ENCODE results near the gene PARVB.

PARVB gene

GRCh38 chr22:44136112-44136511, 112.0 kb downstream of the PARVB start:
- TF ChIP-seq, protein P1, sequence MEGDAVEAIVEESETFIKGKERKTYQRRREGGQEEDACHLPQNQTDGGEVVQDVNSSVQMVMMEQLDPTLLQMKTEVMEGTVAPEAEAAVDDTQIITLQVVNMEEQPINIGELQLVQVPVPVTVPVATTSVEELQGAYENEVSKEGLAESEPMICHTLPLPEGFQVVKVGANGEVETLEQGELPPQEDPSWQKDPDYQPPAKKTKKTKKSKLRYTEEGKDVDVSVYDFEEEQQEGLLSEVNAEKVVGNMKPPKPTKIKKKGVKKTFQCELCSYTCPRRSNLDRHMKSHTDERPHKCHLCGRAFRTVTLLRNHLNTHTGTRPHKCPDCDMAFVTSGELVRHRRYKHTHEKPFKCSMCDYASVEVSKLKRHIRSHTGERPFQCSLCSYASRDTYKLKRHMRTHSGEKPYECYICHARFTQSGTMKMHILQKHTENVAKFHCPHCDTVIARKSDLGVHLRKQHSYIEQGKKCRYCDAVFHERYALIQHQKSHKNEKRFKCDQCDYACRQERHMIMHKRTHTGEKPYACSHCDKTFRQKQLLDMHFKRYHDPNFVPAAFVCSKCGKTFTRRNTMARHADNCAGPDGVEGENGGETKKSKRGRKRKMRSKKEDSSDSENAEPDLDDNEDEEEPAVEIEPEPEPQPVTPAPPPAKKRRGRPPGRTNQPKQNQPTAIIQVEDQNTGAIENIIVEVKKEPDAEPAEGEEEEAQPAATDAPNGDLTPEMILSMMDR (conservative IDR thresholded peaks at IDR 0.05; ENCODE audit: low read depth), result no peak
- no peak overlapping the region for H3K27ac ChIP-seq
- POLR2A ChIA-PET (ENCODE audit: low non-redundant PET), result no interaction called here
- CTCF ChIA-PET, result no interaction called here
- no peak for DNase-seq (ENCODE audit: low spot score)

DNA sequence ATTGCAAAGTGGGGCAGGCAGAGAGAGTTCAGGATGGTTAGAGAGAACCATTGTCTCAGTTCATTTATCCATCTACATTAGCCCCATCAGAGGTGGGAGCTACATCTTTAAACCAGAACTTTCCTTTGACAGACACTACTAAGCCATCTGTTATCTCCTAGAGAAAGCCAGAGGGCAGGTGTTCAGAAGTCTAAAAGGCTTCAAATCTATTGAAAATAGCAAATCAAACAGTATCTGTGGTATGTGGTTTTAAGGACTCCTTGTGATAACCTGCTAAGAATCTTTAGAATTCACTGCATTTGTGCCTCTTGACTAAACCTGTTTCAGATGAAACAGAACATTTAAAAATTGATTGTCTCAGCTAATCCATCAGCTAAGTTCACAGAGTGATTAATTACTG, 112.7 kb downstream of the PARVB start:
- POLR2A ChIA-PET (ENCODE audit: low non-redundant PET), result no interaction called here
- CTCF ChIA-PET, result no interaction called here
- DNase-seq (ENCODE audit: low spot score), result no peak
- TF ChIP-seq, protein P1 (conservative IDR thresholded peaks at IDR 0.05; ENCODE audit: low read depth), result no peak
- H3K27ac ChIP-seq, result no peak overlapping the region

DNA sequence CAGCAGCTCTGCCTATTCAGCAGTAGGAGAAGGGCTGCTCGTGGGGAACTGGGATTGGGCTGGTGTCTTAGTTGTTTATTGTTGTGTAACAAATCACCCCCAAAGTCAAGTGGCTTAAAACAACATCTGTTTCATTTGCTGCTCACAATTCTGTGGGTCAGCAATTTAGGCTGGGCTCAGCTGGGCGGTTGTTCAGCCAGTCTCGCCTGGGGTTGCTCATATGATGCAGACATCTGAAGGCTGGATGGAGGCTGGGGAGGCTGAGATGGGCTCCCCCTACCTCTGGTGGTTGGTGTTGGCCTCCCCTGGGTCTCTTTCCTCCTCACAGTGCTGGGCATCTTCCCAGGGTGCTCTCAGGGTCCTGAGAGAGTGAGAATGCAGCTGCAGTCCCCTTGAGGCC, 113.3 kb downstream of the PARVB start:
- TF ChIP-seq, protein P1 (conservative IDR thresholded peaks at IDR 0.05; ENCODE audit: low read depth), result no peak
- ChIA-PET CTCF (no interaction called here), POLR2A (ENCODE audit: low non-redundant PET) (no interaction called here)
- H3K27ac ChIP-seq, result no peak overlapping the region
- DNase-seq (ENCODE audit: low spot score), result no peak

- ChIA-PET POLR2A (ENCODE audit: low non-redundant PET) (no interaction called here), CTCF (no interaction called here)
- TF ChIP-seq, protein P1 (conservative IDR thresholded peaks at IDR 0.05; ENCODE audit: low read depth), result no peak
- no peak overlapping the region for H3K27ac ChIP-seq
- DNase-seq (ENCODE audit: low spot score), result no peak
Observed at GRCh38 chr22:44139773-44140172, 115.7 kb downstream of the PARVB start.

DNA sequence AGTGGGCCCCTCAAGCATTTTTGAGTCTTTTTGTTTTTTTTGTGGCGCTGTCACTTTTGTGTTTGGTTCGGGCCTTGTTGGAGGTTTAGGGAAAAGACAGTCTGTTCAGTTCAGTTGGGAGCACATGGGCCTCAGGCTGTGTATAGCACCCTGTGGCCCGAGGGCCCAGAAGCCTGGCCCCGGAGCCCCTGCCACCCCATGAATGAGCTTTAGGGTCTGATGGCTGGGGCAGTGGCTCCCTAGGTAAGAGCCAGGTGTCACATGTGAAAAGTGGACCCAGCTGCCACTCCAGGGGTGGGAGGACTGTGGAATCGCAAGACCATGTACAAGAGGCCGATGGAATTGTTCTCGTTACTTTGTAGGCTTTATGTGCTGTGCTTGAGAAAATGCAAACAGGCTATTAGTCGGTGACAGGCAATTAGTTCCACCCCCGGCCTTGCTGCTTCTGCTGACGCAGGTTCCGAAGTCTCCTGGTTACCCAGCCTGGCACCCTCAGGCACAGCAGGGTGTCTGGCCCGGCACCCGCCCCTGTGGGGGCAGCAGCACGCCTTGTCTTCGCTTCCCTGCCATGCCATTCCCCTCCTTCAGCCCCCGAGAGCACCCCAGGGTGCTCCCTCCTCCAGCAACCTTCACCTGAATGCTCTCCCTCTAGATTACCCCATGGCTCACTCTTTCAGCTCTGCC, 118.5 kb downstream of the PARVB start:
- no peak for DNase-seq (ENCODE audit: low spot score)
- CTCF ChIA-PET, result no interaction called here

GRCh38 chr22:44143105-44143474, 119.0 kb downstream of the PARVB start:
- TF ChIP-seq, protein P1 (conservative IDR thresholded peaks at IDR 0.05; ENCODE audit: low read depth), result no peak
- CTCF ChIA-PET, result no interaction called here
- POLR2A ChIA-PET (ENCODE audit: low non-redundant PET), result no interaction called here
- DNase-seq (ENCODE audit: low spot score), result no peak
- H3K27ac ChIP-seq, result no peak overlapping the region

More for the DNA sequence above, 118.5 kb downstream of the PARVB start:
- H3K27ac ChIP-seq, result no peak overlapping the region
- TF ChIP-seq, protein P1 (conservative IDR thresholded peaks at IDR 0.05; ENCODE audit: low read depth), result no peak
- POLR2A ChIA-PET (ENCODE audit: low non-redundant PET), result no interaction called here
